Measurements from ENCODE around the gene HECTD4. TPM values are rescaled to one million over a fixed set of nuclear protein-coding genes. Genes with fewer than 3 reads are reported as not detected.

HECTD4 gene
- total and polyA plus RNA-seq, 2 experiments from 2014 or later: 25.7 to 36.9 TPM

DNA sequence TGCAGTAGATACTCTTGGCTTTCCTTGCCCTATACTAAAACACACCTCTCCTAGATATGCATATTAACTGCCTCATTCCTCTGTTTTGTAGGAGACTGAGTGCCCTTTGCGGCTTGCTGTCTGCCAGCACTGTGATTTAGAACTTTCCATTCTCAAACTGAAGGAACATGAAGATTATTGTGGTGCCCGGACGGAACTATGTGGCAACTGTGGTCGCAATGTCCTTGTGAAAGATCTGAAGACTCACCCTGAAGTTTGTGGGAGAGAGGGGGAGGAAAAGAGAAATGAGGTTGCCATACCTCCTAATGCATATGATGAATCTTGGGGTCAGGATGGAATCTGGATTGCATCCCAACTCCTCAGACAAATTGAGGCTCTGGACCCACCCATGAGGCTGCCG, 241.5 kb downstream of the HECTD4 start:
- Histone ChIP-seq H3K4me3 (no peak overlapping the region), H3K9me2 (ENCODE audit: insufficient read depth) (no peaks in the 10 kb centered on the region), H3K36me3 (ENCODE audit: insufficient read depth) (peaks cover 21% of the 10 kb centered on the region), H3K4me2 (no peak overlapping the region), H3F3A (replicated peaks; ENCODE audit: low read depth) (no peaks in the 10 kb centered on the region), H3K27ac (ENCODE audit: low read depth) (no peak overlapping the region), H2AFZ (no peak overlapping the region), H3K4me1 (ENCODE audit: insufficient read depth) (no peaks in the 10 kb centered on the region), H4K20me1 (replicated peaks; ENCODE audit: insufficient read depth) (no peaks in the 10 kb centered on the region; the same call in 1 of the 2 replicates), H3K27me3 (ENCODE audit: insufficient read depth) (no peaks in the 10 kb centered on the region), H3K79me2 (replicated peaks; ENCODE audit: insufficient read depth) (no peaks in the 10 kb centered on the region)
- Mint-ChIP-seq H3K4me1 (no peaks in the 10 kb centered on the region), H3K36me3 (ENCODE audit: low read depth) (peaks cover 30% of the 10 kb centered on the region), H3K4me3 (no peak overlapping the region), H3K27me3 (ENCODE audit: insufficient read depth, low read depth, poor library complexity) (no peaks in the 10 kb centered on the region), H3K27ac (no peak overlapping the region), H3K9me3 (no peaks in the 10 kb centered on the region)
- ATAC-seq (no peak), DNase-seq (ENCODE audit: low spot score) (no peak)
- TF ChIP-seq ETS1 (IDR thresholded peaks at IDR 0.05): no peak
- no peak for TF ChIP-seq EZH2 (IDR thresholded peaks at IDR 0.05; ENCODE audit: low read depth, unreplicated experiment)
- no peak for TF ChIP-seq POLR2AphosphoS5 (IDR thresholded peaks at IDR 0.05; ENCODE audit: low read depth)
- TF ChIP-seq ZNF331 (CRISPR knock-in tag; IDR thresholded peaks at IDR 0.05; ENCODE audit: low read depth): no peak
- TF ChIP-seq EZH2phosphoT487 (IDR thresholded peaks at IDR 0.05; ENCODE audit: unreplicated experiment): no peak
- TF ChIP-seq JUNB (IDR thresholded peaks at IDR 0.05; ENCODE audit: unreplicated experiment): no peak
- TF ChIP-seq REST (IDR thresholded peaks at IDR 0.05; ENCODE audit: unreplicated experiment): no peak
- TF ChIP-seq, protein P1, sequence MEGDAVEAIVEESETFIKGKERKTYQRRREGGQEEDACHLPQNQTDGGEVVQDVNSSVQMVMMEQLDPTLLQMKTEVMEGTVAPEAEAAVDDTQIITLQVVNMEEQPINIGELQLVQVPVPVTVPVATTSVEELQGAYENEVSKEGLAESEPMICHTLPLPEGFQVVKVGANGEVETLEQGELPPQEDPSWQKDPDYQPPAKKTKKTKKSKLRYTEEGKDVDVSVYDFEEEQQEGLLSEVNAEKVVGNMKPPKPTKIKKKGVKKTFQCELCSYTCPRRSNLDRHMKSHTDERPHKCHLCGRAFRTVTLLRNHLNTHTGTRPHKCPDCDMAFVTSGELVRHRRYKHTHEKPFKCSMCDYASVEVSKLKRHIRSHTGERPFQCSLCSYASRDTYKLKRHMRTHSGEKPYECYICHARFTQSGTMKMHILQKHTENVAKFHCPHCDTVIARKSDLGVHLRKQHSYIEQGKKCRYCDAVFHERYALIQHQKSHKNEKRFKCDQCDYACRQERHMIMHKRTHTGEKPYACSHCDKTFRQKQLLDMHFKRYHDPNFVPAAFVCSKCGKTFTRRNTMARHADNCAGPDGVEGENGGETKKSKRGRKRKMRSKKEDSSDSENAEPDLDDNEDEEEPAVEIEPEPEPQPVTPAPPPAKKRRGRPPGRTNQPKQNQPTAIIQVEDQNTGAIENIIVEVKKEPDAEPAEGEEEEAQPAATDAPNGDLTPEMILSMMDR (conservative IDR thresholded peaks at IDR 0.05; ENCODE audit: low read depth in 2 of 2): no peak
- no peak for TF ChIP-seq CREB1 (CRISPR knock-in tag; IDR thresholded peaks at IDR 0.05; ENCODE audit: low read depth)
- TF ChIP-seq STAT1 (IDR thresholded peaks at IDR 0.05; ENCODE audit: unreplicated experiment): no peak
- TF ChIP-seq NANOG (IDR thresholded peaks at IDR 0.05; ENCODE audit: borderline replicate concordance): no peak
- TF ChIP-seq ZNF114 (CRISPR knock-in tag; IDR thresholded peaks at IDR 0.05): no peak
- TF ChIP-seq, protein P2, sequence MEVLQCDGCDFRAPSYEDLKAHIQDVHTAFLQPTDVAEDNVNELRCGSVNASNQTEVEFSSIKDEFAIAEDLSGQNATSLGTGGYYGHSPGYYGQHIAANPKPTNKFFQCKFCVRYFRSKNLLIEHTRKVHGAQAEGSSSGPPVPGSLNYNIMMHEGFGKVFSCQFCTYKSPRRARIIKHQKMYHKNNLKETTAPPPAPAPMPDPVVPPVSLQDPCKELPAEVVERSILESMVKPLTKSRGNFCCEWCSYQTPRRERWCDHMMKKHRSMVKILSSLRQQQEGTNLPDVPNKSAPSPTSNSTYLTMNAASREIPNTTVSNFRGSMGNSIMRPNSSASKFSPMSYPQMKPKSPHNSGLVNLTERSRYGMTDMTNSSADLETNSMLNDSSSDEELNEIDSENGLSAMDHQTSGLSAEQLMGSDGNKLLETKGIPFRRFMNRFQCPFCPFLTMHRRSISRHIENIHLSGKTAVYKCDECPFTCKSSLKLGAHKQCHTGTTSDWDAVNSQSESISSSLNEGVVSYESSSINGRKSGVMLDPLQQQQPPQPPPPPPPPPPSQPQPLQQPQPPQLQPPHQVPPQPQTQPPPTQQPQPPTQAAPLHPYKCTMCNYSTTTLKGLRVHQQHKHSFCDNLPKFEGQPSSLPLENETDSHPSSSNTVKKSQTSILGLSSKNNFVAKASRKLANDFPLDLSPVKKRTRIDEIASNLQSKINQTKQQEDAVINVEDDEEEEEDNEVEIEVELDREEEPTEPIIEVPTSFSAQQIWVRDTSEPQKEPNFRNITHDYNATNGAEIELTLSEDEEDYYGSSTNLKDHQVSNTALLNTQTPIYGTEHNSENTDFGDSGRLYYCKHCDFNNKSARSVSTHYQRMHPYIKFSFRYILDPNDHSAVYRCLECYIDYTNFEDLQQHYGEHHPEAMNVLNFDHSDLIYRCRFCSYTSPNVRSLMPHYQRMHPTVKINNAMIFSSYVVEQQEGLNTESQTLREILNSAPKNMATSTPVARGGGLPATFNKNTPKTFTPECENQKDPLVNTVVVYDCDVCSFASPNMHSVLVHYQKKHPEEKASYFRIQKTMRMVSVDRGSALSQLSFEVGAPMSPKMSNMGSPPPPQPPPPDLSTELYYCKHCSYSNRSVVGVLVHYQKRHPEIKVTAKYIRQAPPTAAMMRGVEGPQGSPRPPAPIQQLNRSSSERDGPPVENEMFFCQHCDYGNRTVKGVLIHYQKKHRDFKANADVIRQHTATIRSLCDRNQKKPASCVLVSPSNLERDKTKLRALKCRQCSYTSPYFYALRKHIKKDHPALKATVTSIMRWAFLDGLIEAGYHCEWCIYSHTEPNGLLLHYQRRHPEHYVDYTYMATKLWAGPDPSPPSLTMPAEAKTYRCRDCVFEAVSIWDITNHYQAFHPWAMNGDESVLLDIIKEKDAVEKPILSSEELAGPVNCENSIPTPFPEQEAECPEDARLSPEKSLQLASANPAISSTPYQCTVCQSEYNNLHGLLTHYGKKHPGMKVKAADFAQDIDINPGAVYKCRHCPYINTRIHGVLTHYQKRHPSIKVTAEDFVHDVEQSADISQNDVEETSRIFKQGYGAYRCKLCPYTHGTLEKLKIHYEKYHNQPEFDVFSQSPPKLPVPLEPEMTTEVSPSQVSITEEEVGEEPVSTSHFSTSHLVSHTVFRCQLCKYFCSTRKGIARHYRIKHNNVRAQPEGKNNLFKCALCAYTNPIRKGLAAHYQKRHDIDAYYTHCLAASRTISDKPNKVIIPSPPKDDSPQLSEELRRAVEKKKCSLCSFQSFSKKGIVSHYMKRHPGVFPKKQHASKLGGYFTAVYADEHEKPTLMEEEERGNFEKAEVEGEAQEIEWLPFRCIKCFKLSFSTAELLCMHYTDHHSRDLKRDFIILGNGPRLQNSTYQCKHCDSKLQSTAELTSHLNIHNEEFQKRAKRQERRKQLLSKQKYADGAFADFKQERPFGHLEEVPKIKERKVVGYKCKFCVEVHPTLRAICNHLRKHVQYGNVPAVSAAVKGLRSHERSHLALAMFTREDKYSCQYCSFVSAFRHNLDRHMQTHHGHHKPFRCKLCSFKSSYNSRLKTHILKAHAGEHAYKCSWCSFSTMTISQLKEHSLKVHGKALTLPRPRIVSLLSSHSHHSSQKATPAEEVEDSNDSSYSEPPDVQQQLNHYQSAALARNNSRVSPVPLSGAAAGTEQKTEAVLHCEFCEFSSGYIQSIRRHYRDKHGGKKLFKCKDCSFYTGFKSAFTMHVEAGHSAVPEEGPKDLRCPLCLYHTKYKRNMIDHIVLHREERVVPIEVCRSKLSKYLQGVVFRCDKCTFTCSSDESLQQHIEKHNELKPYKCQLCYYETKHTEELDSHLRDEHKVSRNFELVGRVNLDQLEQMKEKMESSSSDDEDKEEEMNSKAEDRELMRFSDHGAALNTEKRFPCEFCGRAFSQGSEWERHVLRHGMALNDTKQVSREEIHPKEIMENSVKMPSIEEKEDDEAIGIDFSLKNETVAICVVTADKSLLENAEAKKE (CRISPR knock-in tag; IDR thresholded peaks at IDR 0.05): no peak

Data from GM23338 (cell line).